HEK293 (cell line): ENCODE results near the gene ZNF521.

Experiments used
- BCL11A ChIP-seq: fragments of 450-650 bp; formaldehyde crosslinking; IDR thresholded peaks from 2 replicates; pipeline ENCODE4 v1.5.1; 2016; ENCODE audit warnings: low read depth, missing biosample characterization, missing genetic modification characterization
- CTCF ChIP-seq: fragments of 450-650 bp; formaldehyde crosslinking; IDR thresholded peaks from 2 replicates; pipeline ENCODE4 v1.5.1; 2016; ENCODE audit warnings: missing biosample characterization, missing genetic modification characterization
- OVOL3 ChIP-seq: fragments of 450-650 bp; formaldehyde crosslinking; IDR thresholded peaks from 2 replicates; pipeline ENCODE4 v1.5.1; 2016; ENCODE audit warnings: missing biosample characterization, missing genetic modification characterization
- REST ChIP-seq: fragments of 450-650 bp; formaldehyde crosslinking; IDR thresholded peaks from 2 replicates; pipeline ENCODE4 v1.5.1; 2016; ENCODE audit warnings: missing biosample characterization, missing genetic modification characterization
- YY1 ChIP-seq: fragments of 450-650 bp; formaldehyde crosslinking; IDR thresholded peaks from 2 replicates; pipeline ENCODE4 v1.5.1; 2018; ENCODE audit warnings: missing biosample characterization, missing genetic modification characterization
- ZBTB21 ChIP-seq: fragments of 450-650 bp; formaldehyde crosslinking; IDR thresholded peaks from 2 replicates; pipeline ENCODE4 v1.5.1; 2017; ENCODE audit warnings: missing biosample characterization, missing genetic modification characterization
- ZBTB7A ChIP-seq: fragments of 450-650 bp; formaldehyde crosslinking; IDR thresholded peaks from 2 replicates; pipeline ENCODE4 v1.5.1; 2016; ENCODE audit warnings: low read depth, missing biosample characterization, missing genetic modification characterization
- ZNF292 ChIP-seq: fragments of 450-650 bp; formaldehyde crosslinking; IDR thresholded peaks from 2 replicates; pipeline ENCODE4 v1.5.1; 2016; ENCODE audit warnings: low read depth, missing biosample characterization, missing genetic modification characterization, borderline replicate concordance
- ZNF362 ChIP-seq: fragments of 450-650 bp; formaldehyde crosslinking; IDR thresholded peaks from 2 replicates; pipeline ENCODE4 v1.5.1; 2016; ENCODE audit warnings: missing biosample characterization, missing genetic modification characterization
- ZNF747 ChIP-seq: fragments of 450-650 bp; formaldehyde crosslinking; IDR thresholded peaks from 2 replicates; pipeline ENCODE4 v1.5.1; 2016; ENCODE audit warnings: missing biosample characterization, missing genetic modification characterization
- ZNF776 ChIP-seq: fragments of 450-650 bp; formaldehyde crosslinking; IDR thresholded peaks from 2 replicates; pipeline ENCODE4 v1.5.0; 2017; ENCODE audit warnings: missing biosample characterization, missing genetic modification characterization, borderline replicate concordance
- ZSCAN4 ChIP-seq: fragments of 450-650 bp; formaldehyde crosslinking; IDR thresholded peaks from 2 replicates; pipeline ENCODE4 v1.5.1; 2017; ENCODE audit warnings: missing biosample characterization, missing genetic modification characterization

- TF ChIP-seq CTCF (tag by site-specific recombination) (no peak), ZNF776 (tag by site-specific recombination) (no peak), ZBTB21 (tag by site-specific recombination) (no peak), OVOL3 (no peak), ZSCAN4 (no peak), ZNF747 (tag by site-specific recombination) (no peak), ZNF362 (no peak), REST (tag by site-specific recombination) (no peak), YY1 (tag by site-specific recombination) (no peak), ZNF292 (no peak), ZBTB7A (tag by site-specific recombination) (no peak), BCL11A (tag by site-specific recombination) (no peak)
Measured at GRCh38 chr18:25134861-25135260, 217.1 kb downstream of the ZNF521 start.
